ENCODE results near the gene LZTS3.

DNA sequence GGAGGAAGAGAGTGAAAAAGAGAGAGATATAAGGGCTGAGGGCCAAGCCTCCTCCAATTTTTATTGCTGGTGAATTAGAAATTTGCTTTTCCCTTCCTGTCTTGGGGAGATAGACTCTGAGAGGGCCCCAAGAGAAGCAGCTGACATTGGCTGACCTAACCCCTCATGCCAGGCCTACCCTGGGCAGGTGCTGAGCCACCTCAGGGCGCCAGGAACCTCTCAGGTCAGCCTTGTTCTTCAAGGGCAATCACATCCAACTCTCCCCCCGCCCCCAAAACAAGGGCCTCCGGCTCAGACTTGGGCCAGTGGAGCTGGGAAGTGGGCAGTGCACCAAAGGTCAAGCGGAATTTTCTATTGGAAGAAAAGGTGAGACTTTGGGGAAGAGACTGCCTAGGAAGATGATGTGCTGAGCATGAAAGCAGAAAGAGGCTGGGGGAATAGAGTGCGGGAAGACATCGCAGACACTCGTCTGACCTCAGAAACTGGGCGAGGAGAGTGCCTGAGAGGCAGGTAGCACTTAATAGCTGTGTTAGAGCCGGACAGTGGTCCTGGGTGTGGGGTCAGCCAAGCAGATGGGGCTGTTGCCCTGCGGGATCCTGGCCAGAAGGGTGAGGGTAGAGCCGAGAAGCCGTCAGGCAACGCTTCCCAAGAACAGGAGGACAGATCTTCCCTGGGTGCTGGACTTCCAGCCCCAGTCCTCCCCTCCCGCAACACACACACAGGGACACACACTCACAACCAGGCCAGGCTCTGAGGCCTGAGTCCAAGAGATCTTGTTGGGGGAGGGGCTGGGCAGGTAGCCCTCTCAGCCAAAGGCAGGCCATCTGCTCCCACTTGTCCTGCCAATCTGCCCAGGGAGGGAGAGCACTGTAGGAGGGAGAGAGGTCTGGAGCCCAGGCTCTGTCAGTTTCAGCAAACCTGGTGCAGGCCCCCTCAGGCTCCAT, 10.0 kb downstream of the LZTS3 start:
- no peak for TF ChIP-seq ZNF169 (tag by site-specific recombination; IDR thresholded peaks at IDR 0.05)
- no peak for TF ChIP-seq SALL2 (tag by site-specific recombination; IDR thresholded peaks at IDR 0.05; ENCODE audit: borderline replicate concordance)
- TF ChIP-seq ZNF350 (tag by site-specific recombination; IDR thresholded peaks at IDR 0.05), result no peak
- TF ChIP-seq CTCF (tag by site-specific recombination; IDR thresholded peaks at IDR 0.05), result no peak
- TF ChIP-seq, protein P1, sequence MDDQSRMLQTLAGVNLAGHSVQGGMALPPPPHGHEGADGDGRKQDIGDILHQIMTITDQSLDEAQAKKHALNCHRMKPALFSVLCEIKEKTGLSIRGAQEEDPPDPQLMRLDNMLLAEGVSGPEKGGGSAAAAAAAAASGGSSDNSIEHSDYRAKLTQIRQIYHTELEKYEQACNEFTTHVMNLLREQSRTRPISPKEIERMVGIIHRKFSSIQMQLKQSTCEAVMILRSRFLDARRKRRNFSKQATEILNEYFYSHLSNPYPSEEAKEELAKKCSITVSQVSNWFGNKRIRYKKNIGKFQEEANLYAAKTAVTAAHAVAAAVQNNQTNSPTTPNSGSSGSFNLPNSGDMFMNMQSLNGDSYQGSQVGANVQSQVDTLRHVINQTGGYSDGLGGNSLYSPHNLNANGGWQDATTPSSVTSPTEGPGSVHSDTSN (CRISPR knock-in tag; IDR thresholded peaks at IDR 0.05), result no peak
